Measurements from ENCODE around the gene SAMMSON.
A peak's percentile ranks its signal among the peaks of the same experiment; 100 is the strongest.

Gene SAMMSON

DNA sequence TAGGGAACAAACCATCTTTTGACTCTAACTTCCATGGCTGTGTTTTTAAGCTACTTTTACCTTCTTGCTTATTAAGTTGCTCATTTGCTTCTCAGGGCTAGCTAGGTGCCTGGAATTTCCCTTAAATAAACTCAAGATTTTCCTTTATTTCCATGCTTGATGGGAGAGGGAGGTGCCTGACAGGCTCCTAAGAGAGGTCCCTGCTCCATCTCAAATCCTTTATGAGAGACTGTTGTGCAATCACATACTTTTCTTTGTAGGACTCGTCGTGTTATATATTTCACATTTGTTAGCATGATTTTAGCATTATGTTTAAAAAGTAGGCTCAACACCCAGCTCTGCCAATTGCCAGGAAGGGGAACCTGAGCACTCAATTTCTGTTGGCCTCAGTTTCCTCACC lies 95.7 kb downstream of the SAMMSON start:
- DNase-seq, result no peak

DNA sequence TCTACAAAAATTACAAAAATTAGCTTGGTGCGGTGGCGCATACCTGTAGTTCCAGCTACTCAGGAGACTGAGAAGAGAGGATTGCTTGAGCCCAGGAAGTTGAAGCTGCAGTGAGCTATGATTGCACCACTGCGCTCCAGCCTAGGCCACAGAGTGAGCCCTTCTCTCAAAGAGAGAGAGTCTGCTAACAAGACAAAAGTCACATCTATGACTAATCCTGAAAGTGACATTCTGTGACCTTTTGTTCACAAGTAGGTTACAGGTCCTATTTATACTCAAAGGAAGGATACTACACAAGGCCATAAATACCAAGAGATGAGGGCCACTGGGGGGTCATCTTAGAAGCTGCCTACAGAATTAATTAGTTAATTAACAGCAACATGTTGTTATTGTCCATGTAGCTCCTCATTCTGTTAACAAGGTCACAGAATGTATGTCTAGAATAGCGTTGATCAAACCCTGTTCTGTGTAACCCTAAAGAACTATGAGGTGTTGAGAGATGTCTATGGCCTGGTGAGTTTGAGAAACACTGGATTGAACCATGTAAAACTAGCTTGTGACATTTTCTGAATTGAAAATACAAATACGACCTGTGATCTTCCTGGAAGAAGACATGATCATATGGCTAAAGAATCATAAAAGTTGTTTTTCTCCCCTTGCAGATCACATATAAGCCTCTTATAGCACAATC lies 97.0 kb downstream of the SAMMSON start:
- DNase-seq, result no peak

DNA sequence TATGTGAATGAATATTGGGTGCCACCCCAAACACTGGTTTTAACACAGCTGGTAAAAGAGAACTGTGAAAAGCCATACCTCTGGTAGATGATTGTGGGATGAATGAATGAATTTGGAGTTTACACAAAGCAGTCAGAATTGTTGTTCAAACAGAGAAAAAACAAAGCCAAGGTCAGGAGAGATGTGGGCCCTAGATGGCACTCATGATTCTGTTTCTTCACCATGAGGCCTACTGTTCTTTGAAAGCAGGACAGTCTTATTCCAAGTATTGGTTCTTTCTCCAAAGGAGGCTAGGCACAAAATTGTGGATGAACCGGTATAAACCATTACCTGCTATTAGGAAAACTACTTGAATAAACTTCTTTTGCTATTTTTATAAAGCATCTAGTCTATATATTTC lies 97.6 kb downstream of the SAMMSON start:
- no peak for DNase-seq

DNA sequence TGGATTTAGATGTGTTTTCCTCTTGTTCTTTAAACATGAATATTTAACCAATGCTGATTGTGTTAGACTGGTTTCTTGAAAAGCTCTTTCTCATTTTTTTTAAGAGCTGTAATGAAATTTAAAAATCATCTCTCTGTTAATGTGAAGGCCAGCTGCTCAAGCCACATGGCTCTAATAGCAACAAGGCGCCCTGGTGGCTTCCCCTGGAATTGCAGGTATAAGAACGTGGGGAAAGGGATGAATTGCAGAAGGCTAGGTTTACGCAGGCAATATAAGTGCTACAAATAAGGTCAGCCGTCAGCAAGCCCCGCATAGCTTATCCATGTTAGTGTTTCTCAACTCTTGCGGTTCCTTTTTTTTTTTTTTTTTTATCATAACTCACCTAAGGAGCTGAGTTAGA lies 108.5 kb downstream of the SAMMSON start:
- peak; percentile 42 for DNase-seq

DNA sequence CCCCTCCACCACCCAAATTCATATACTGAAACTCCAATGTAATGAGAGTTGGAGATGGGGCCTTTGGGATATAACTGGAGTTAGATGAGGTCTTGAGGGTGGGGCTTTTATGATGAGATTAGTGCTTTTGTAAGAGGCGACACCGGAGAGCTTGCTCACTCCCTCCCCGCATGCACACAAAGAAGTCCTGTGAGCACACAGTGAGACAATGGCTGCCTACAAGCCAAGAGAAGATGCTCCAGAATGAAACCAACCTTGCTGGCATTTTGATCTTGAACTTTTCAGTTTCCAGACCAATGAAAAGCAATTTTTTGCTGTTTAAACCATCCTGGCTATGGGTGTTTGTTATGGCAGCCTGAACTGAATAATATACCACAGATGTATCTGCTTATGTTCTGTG lies 109.0 kb downstream of the SAMMSON start:
- no peak for DNase-seq

DNA sequence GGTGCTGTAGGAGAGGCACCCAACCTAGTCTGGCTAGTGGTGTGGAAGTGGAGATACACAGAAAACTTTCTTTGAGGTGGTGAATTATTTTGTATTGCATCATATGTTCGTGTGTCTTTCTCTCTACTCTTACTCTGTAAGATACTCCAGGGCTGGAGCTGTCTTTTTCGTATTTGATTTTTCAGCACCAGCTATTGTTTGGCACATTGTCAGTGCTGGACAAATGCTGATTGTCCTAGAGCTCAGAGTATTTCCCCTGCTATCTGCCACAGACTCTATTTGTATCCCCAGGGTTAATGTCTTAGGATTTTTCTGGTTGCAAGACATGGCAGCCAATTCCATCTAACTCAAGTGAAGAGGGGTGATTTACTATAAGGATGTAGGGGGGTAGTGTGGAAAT lies 110.5 kb downstream of the SAMMSON start:
- DNase-seq, result no peak

DNA sequence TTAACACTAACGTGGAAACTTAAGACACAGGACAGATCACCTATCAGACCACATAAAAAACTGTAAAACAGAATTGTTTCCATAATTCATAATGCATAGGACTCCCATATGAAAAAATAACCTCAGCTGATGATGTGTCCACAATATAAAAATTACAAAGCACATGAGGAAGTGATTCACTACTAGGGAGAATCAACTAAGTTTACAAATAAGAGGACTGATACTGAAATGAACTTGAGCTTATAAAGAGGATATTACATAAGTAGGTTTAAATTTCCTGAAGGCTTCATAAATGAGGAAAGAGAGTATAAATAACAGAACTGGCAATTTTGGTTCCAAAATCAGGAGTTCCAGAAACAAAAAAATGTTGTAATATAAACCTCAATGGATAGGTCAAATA lies 111.9 kb downstream of the SAMMSON start:
- DNase-seq, result no peak

DNA sequence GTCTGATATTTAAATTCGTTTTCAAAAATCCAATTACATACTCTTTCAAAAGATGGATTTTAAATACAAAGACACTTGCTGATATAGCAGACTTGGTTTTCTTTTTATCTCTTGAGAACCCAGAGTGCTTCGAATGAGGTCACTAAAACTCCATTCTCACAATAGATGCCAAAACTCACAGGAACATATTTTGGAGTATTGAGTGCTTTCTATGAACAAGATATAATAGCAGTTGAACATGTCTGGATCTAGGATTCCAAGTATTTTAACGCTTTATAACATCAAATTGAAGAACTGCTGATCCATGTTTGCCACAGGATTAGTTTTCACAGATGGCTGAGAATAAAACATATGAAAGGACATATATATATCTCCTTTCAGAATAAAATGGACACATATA lies 113.2 kb downstream of the SAMMSON start:
- DNase-seq, result no peak

DNA sequence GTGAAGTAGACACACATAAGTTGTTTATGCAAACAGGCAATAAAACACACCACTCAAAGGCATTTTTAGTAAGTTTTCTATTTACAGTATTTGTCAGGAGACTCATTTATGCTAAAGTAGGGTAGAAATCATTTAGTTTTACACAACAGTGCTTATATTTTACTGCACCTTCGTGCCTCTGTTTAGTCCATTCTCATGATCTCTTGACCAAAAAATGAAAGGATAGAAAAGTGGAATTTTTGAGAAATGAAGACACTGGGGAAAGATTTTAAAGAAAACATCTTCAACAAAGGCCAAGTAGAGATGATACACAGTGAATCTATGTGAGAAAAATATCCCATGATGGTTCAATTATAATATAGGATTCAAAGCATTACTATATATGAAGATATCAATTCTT lies 114.9 kb downstream of the SAMMSON start:
- no peak for DNase-seq

DNA sequence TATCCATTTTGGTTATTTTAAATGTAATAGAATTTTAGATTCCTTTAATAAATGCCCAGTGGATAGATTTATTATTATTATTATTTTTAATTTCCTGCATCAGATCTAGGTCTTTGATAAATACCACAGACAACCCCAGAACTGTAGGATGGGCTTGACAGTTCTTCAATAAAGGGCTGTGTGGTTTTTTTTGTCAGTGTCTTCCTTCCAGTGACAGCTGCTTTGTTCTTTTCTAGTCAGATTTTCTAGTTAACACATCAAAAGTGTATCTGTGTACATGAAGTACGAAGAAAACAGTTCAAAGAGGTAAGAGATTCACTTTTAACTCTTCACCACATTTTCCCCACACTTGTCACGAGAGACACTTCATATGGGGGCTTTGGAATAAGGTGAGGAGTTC lies 120.3 kb downstream of the SAMMSON start:
- DNase-seq, result no peak

Data from activated CD4-positive, CD25-positive, alpha-beta regulatory T cell treated with anti-CD3 and anti-CD28 coated beads, Interleukin-2, amount 50 U/mL, for 72 hours (primary cell).